DND-41 (cell line): ENCODE measurements around the gene METRN.

Experiments used
- EZH2 ChIP-seq: IDR thresholded peaks from 3 replicates; pipeline ENCODE4 v1.6.1; 2012; ENCODE audit warnings: borderline replicate concordance, low read depth, mild to moderate bottlenecking, moderate library complexity, low read length, inconsistent platforms; ENCODE audit not compliant: severe bottlenecking
- TF ChIP-seq, protein P1 (sequence below): IDR thresholded peaks from 2 replicates; pipeline ENCODE4 v1.5.1; 2012; ENCODE audit warnings: borderline replicate concordance, low read length, moderate library complexity, mild to moderate bottlenecking; ENCODE audit not compliant: poor library complexity, severe bottlenecking; ENCODE audit errors: extremely low read depth

DNA sequence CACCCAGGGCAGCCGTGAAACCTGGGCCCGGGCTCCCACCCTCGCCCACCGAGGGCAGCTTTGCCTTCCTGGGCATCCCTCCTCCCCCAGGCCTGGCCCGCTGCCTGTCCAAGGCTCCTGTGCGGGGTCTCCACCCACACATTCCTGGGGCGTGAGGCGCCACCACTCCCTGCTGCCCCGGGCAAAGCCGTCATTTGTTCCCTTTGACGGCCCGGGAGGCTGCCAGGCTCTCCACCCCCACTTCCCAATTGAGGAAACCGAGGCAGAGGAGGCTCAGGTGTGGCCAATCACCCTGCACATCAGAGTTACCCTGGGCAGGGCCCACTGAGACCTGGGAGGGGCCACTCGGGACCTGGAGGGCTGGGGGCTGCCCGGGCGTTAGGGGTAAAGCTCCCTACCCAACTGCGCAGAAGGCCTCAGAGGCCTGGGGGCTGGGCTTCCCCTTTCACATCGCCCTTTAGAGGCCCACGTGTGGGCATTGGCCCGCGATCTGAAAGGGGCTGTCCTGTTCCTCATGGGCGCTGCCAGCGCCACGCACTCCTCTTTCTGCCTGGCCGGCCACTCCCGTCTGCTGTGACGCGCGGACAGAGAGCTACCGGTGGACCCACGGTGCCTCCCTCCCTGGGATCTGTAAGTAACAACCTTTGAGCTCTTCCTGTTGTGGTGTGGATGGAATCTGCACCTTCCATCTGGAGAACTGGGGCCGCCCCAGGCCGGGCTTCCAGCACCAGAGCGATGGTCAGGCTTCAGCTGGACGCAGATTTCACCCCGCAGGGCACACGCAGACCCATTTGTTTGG is 45.8 kb downstream of the METRN start, which contains the start of gene MSLN:
- TF ChIP-seq, protein P1, sequence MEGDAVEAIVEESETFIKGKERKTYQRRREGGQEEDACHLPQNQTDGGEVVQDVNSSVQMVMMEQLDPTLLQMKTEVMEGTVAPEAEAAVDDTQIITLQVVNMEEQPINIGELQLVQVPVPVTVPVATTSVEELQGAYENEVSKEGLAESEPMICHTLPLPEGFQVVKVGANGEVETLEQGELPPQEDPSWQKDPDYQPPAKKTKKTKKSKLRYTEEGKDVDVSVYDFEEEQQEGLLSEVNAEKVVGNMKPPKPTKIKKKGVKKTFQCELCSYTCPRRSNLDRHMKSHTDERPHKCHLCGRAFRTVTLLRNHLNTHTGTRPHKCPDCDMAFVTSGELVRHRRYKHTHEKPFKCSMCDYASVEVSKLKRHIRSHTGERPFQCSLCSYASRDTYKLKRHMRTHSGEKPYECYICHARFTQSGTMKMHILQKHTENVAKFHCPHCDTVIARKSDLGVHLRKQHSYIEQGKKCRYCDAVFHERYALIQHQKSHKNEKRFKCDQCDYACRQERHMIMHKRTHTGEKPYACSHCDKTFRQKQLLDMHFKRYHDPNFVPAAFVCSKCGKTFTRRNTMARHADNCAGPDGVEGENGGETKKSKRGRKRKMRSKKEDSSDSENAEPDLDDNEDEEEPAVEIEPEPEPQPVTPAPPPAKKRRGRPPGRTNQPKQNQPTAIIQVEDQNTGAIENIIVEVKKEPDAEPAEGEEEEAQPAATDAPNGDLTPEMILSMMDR, result no peak
- TF ChIP-seq EZH2, result no peak
